Measurements from ENCODE around the gene SURF1. TPM values are rescaled to one million over a fixed set of nuclear protein-coding genes. Genes with fewer than 3 reads are reported as not detected.
A peak's percentile ranks its signal among the peaks of the same experiment; 100 is the strongest.

Gene SURF1
- total and polyA plus RNA-seq, 9 of the 15 experiments (the other 6 are each of a cell fraction or from before 2014, with no cell fraction given): 16.1 to 31.3 (median 20.9) TPM

GRCh38 chr9:133347985-133348717 lies 8.1 kb downstream of the SURF1 start, which contains the start of the genes MED22 and RPL7A (continued):
- TF ChIP-seq PTBP1 (IDR thresholded peaks at IDR 0.05; ENCODE audit: low read depth, low read length): 0 out of 2 replicates have a peak, but pooled peaks have one; percentile 42
- peak; percentile 98 for TF ChIP-seq EP400 (IDR thresholded peaks at IDR 0.05)
- no peak for TF ChIP-seq FOSL1 (tag; conservative IDR thresholded peaks at IDR 0.05)
- no peak for TF ChIP-seq ID3 (CRISPR knock-in tag; IDR thresholded peaks at IDR 0.05)
- TF ChIP-seq ID3 (tag; IDR thresholded peaks at IDR 0.05): peak; percentile 79; the same call in 1 of the 2 replicates
- peak; percentile 97 for TF ChIP-seq POLR2G (IDR thresholded peaks at IDR 0.05; ENCODE audit: low read depth, low read length)
- TF ChIP-seq FOXM1 (IDR thresholded peaks at IDR 0.05; ENCODE audit: low read depth): peak; percentile 77
- no peak for TF ChIP-seq FOXM1 (CRISPR knock-in tag; IDR thresholded peaks at IDR 0.05; ENCODE audit: low read depth)
- TF ChIP-seq ETS1 (conservative IDR thresholded peaks at IDR 0.05; ENCODE audit: control insufficient read depth, low read depth, low read length): 0 out of 2 replicates have a peak, but pooled peaks have one; percentile 38
- TF ChIP-seq DNMT1 (IDR thresholded peaks at IDR 0.05): no peak
- TF ChIP-seq BCOR (IDR thresholded peaks at IDR 0.05): peak; percentile 48; the same call in 1 of the 2 replicates
- peak; percentile 63; the same call in 1 of the 2 replicates for TF ChIP-seq E2F5 (CRISPR knock-in tag; IDR thresholded peaks at IDR 0.05)
- peak; percentile 29; the same call in 1 of the 2 replicates for TF ChIP-seq JUND (IDR thresholded peaks at IDR 0.05; ENCODE audit: borderline replicate concordance, low read depth, low read length)
- no peak for TF ChIP-seq JUND (tag; IDR thresholded peaks at IDR 0.05; ENCODE audit: borderline replicate concordance, low read depth, low read length)
- no peak for TF ChIP-seq MCM3 (IDR thresholded peaks at IDR 0.05)
- TF ChIP-seq HBP1 (CRISPR knock-in tag; IDR thresholded peaks at IDR 0.05): peak; percentile 70; the same call in 1 of the 2 replicates
- TF ChIP-seq HNRNPK (IDR thresholded peaks at IDR 0.05; ENCODE audit: low read depth, low read length, poor library complexity, severe bottlenecking): no peak
- TF ChIP-seq RBM15 (IDR thresholded peaks at IDR 0.05; ENCODE audit: insufficient read depth, low read length): no peak
- peak; percentile 34; the same call in 1 of the 2 replicates for TF ChIP-seq DEAF1 (CRISPR knock-in tag; IDR thresholded peaks at IDR 0.05)
- peak; percentile 89 for TF ChIP-seq SMAD1 (IDR thresholded peaks at IDR 0.05; ENCODE audit: low read depth, low read length, partially characterized antibody)
- no peak for TF ChIP-seq DMBX1 (CRISPR knock-in tag; IDR thresholded peaks at IDR 0.05; ENCODE audit: borderline replicate concordance)
- TF ChIP-seq ZNF134 (CRISPR knock-in tag; conservative IDR thresholded peaks at IDR 0.05): no peak
- peak; percentile 35; the same call in 1 of the 2 replicates for TF ChIP-seq CREM (IDR thresholded peaks at IDR 0.05; ENCODE audit: low read depth)
